HG02759 (cell line): ENCODE measurements around the gene SRGN.
A peak's percentile ranks its signal among the peaks of the same experiment; 100 is the strongest.

Experiments
- ATAC-seq: cut with Tn5 transposase; IDR thresholded peaks from one replicate; pipeline ENCODE4 v1.9.1; 2021; ENCODE audit warnings: mild to moderate bottlenecking, moderate library complexity; ENCODE audit not compliant: unreplicated experiment

Gene SRGN

GRCh38 chr10:69089638-69090599 is 2.0 kb downstream of the SRGN start:
- ATAC-seq = peak; percentile 41

GRCh38 chr10:69090685-69091084 is 2.8 kb downstream of the SRGN start:
- no peak for ATAC-seq

- ATAC-seq = no peak
These were observed 3.3 kb downstream of the SRGN start for GRCh38 chr10:69091143-69091651.

DNA sequence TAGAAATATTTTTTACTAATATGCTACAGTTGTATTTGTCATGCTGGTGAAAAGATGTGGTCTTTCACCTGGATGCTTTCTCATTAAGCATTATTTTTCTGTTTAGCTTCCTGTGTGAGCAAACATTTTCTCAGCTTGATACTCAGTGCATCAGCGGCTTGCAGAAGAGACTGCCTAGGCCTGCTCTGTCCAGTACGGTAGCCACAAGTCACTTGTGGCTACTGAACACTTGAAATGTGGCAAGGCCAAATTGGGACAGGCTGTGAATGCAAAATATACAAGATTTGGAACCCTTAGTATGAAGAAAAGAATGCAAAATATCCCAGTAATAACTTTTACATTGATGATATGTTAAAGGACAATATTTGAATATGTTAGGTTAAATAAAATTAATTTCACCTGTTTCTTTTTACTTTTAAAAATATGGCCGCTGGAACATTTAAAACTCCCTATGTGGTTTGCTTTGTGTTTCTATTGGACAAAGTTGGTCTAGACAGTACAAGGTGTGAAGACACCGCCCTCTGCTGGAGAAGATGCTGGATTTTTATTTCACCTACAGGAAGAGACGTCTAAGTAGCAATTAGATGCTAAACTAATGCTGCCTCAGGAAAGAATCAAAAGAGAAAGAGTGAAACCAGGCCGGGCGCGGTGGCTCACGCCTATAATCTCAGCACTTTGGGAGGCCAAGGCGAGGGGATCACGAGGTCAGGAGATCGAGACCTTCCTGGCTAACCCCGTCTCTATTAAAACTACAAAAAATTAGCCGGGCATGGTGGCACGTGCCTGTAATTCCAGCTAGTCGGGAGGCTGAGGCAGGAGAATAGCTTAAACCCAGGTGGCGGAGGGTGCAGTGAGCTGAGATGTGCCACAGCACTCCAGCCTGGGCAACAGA is 5.3 kb downstream of the SRGN start:
- peak; percentile 41 for ATAC-seq

GRCh38 chr10:69093933-69094332 is 6.0 kb downstream of the SRGN start:
- ATAC-seq = no peak

GRCh38 chr10:69096045-69096444 is 8.1 kb downstream of the SRGN start:
- ATAC-seq = peak; percentile 72

DNA sequence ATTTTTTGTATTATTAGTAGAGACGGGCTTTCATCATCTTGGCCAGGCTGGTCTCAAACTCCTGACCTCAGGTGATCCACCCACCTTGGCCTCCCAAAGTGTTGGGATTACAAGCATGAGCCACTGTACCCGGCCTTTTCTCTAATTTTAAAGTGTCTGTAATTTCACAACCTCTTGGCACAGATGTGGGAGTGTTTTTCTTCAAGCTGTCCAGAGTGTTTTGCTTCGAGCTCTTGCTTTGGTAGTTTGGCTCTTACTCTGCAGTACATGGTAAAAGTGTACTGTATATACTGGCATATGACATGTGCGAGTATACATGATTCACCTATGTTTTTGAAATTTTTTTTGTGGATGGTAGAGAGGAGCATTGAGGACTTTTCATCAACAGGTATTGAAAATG is 9.8 kb downstream of the SRGN start:
- no peak for ATAC-seq

GRCh38 chr10:69100136-69100872 is 12.4 kb downstream of the SRGN start:
- ATAC-seq = no peak

DNA sequence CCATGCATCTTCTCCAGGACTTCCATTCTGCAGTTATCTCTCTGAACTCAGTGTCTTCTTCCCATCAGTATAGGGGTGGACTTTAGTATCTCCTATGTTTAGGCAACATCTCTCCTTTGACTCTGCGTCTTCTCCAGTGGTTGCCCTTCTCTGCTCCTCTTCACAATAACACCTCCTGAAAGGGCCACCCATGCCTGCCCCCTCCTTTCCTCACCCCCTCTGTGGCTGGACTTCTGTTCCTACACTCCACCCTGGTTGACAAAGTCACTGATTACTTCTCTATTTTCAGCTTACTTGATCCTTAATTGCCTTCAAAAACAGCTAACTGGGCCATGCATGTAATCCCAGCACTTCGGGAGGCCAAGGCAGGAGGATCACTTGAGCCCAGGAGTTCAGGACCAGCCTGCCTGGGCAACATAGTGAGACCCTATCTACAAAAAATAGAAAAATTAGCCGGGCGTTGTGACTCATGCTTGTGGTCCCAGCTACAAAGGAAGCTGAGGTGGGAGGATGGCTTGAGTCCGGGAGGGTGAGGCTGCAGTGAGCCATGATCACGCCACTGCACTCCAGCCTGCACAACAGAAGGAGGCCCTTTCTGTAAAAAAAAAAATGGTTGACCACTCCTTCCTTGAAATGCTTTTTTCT is 13.7 kb downstream of the SRGN start:
- no peak for ATAC-seq

- ATAC-seq = no peak
These were observed 14.5 kb downstream of the SRGN start for GRCh38 chr10:69102440-69102839.

DNA sequence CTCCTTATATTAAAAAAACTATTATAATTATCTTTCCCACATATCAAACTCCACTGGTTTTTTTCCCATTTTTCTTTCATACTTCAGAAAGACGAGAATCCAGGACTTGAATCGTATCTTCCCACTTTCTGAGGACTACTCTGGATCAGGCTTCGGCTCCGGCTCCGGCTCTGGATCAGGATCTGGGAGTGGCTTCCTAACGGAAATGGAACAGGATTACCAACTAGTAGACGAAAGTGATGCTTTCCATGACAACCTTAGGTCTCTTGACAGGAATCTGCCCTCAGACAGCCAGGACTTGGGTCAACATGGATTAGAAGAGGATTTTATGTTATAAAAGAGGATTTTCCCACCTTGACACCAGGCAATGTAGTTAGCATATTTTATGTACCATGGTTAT is 15.9 kb downstream of the SRGN start:
- ATAC-seq = no peak

- ATAC-seq = no peak
These were observed 17.3 kb downstream of the SRGN start for GRCh38 chr10:69104994-69105790.

DNA sequence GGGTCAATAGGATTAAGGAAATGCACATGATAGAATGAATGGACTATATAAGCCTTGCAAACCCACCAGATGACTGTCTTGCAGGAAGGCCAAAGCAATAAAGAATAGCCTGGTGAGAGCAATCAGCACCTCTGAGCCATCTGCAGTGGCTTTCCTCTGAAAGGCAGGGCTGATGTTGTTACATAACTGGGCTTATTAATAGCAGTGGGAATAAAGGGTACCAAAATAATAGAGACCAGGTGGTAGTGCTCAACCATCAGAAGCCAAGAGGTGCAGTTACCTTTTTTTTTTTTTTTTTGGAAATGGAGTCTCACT is 19.2 kb downstream of the SRGN start:
- ATAC-seq = no peak

DNA sequence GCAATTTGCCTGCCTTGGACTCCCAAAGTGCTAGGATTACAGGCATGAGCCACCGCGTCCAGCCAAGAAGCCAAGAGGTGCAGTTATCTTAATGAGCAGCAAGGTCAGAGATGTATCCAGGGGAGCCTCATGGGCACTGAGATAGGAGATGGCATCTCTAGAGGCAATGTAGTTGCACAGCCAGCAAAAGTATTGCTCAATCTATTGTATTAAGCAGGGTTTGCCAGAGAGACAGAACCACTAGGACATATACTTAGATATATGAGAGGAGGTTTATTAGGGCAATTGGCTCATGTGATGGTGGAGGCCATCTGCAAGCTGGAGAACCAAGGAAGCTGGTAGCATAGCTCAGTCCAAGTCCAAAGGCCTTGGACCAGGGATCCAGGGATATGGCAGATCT is 19.8 kb downstream of the SRGN start:
- ATAC-seq = no peak

- ATAC-seq = no peak
These were observed 32.0 kb downstream of the SRGN start for GRCh38 chr10:69119896-69120295.

GRCh38 chr10:69123306-69123746 is 35.4 kb downstream of the SRGN start:
- ATAC-seq = peak; percentile 58

- peak; percentile 87 for ATAC-seq
These were observed 36.1 kb downstream of the SRGN start, which contains the start of gene VPS26A for GRCh38 chr10:69123747-69124562. Gene VPS26A, plus strand, starts transcription at chr10:69124178. Its CDS starts 100 bp downstream, at chr10:69124278.

DNA sequence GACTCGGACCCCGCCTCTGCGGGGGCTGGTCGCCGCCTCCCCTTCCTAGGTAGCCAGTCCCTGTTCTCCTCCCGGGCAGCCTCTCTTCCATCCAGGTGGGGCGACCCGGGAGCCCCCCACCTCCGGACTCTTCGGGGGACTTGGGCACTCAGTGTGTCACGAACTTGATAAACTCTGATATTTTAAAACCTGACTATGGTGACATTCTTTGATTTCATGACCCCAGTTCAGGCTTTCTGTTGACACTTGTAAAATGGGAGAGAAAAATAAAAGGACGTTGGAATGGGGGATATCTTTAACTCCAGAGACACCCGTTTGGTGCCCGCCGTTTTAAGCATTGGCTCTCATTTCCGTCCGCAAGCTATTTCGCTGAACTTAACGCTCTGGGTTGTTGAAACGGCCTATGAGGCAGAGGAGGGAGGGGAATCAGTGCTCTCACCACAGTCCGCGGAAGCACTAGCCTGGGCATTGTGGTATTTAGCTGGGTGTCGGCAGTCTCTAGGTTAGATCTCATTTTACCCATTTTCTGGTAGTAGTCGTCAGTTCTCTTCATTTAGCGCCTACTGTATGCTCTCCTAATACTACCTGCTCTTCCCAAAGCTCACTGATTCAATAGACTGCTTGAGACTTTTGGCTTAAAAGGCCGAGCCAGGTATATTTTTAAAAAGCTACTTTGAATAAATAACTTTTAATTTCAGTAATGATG is 36.8 kb downstream of the SRGN start:
- ATAC-seq = peak; percentile 28
